NCI-H2196 (cell line): ENCODE results near the gene KMT2C.
"Not testable (repeated sequence)": the region's sequence is repeated elsewhere in the genome, so short reads cannot be mapped to it uniquely, and the experiment has no call there.

Experiments used
- DNase-seq: peaks from one replicate; lab custom pipeline; 2025; ENCODE audit not compliant: unreplicated experiment; lab: John Stamatoyannopoulos, UW

Gene KMT2C

DNA sequence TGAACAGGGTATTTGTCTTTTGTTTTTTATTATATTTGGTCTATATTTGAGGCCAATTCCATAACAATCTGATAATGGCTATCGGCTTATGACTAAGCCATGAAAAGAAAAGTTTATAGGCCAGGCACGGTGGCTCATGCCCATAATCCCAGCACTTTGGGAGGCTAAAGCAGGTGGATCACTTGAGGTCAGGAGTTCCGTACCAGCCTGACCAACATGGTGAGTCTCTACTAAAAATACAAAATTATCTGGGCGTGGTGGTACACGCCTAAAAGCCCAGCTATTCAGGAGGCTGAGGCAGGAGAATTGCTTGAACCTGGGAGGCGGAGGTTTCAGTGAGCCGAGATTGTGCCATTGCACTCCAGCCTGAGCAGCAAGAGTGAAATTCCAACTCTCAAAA is 227.0 kb downstream of the KMT2C start:
- DNase-seq = not testable (repeated sequence)

DNA sequence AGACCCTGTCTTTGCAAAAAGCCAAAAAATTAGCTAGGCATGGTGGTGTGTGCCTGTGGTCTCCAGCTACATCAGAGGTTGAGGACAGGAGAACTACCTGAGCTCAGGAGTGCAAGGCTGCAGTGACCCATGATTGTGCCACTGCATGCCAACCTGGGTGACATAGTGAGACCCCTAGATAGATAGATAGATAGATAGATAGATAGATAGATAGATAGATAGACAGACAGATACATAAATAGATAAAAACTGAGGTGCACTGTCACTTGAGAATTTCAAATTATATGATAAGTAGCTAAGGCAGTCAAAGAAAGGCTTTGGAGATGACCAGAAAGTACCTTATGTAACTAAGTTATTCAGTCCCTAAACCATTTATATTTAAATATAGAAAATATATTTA is 231.4 kb downstream of the KMT2C start:
- DNase-seq = not testable (repeated sequence)

DNA sequence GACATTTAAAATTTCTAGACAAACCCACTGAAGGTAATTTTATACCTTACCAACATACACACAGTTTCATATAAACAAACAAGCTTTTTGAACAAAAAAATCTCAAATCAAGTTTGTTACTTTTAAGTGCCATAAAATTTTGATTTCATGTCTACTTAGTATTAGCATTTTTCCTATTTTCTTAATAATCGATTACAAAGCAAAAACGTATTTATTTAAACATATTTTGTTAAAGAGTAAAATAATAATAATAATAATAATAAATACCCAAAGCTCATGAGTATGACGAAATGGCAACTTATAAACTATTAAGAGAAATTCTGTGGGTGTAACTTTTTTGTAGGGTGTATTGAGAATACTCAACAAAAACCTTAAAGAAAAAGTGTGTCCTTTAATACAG is 232.7 kb downstream of the KMT2C start:
- no peak for DNase-seq

DNA sequence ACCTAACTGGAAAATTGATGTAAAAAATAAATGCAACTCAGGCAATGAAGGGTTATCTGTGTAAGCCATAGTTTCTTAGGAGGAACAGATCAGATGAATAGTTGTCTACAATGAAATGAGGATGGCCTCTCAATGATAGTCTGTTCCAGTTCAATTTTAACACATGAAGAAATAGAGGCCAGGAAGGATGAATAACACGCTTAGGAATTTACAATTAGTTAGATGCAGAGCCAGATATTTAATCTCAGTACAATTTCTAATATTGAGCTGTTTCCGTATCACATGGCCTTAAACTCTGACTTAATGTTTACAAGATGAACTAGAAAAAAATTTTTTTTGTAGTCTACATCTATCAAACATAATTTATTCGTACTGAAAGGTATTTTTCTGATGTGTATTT is 233.7 kb downstream of the KMT2C start:
- no peak for DNase-seq

DNA sequence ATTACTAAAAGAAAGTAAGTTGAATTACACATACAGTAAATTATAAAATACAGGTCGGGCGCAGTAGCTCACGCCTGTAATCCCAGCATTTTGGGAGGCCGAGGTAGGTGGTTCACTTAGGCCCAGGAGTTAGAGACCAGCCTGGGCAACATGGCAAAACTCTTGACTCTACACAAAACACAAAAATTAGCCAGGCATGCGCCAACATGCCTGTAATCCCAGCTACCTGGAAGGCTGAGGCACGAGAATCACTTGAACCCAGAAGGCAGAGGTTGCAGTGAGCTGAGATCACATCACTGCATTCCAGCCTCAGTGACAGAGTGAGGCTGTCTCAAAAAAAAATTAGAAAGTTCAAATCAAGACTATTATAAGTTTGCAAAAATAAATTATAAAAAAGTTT is 235.4 kb downstream of the KMT2C start:
- DNase-seq = no peak

DNA sequence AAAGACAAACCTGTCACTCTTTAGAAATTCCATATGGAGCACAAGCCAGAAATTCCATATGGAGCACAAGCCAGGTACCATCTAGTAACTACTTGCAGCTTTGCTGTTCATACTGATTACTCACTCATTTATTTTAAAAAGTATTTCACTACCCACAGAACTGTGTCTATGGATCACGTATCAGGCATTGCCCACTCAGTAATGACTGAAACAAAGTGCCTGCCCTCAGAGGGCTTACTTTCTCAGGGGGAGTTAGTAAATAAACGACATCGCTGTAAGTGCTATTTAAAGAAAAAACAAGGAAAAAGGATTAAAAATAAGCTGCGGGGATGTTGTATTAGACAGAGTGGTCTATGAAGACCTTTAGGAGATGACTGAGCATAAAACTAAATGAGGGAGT is 239.4 kb downstream of the KMT2C start:
- DNase-seq = no peak

DNA sequence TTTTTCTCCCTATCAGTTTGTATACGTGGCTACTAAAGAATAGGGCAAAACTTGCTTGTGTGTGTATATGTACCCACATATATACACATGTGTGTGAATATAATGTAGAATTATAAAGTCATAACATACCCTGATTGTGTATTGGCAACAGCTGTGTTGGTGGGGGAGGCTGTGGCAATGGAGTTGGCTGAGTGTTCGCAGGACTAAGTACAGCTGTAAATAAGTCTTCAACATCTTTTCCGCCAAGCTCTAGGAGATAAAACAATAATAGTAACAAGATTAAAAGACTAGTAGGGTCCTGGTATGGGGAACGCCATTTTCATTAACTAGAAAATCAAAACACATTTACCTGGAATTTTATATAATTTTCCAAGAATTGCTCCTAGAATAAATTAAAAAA is 241.9 kb downstream of the KMT2C start:
- no peak for DNase-seq

DNA sequence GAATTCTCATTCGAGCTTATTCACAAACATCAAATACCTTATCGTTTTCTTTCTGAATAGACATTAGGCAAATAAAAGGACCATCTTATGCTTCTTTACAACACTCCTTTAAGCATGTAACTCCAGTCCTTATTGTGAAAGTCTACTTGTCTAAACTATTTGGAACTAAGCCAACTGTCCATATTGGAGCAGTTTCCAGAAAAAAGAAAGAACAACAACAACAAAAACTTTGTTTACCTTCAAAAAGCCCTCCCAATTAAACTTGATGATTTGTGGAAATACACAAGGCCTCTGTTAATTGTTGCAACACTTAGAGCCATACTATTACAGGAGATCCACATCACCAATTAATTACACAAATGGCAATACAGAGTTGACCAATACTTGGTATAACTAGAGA is 246.7 kb downstream of the KMT2C start:
- DNase-seq = no peak

DNA sequence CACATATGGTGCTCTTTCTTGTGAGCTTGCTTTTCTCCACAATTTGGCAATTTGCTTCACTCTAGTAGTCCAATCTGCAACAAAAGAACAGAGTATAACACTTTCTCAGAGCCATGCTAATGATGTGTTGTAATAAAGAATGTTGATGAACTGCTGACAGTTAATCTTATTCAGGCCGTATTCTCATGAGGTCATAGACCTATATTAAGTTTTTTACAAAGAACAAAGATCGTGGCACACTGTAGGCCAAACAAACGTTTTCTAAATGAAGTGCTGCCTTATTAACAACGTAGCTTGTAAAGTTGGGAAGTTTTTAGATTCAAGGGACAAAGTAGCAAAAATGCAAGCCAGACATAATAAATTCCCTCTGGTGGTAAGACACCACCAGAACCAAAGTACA is 250.2 kb downstream of the KMT2C start:
- DNase-seq = no peak

DNA sequence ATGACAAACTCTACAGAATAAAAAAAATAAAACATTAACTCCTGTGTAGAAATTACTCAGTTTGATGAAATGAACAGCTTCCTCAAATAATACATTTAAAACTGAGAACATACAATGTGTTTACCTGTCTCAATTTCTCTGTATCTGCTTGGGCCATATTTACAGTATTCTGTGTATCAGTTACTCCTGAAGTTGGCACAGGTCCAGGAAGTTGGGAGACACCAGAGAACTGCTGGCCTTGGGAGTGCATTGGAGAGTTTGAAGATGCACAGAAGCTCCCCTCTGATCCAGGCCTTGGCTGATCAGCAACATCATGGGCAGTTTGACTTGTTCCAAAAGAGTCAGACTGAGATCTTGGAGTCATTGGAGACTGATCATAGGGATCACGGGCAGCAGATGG is 255.2 kb downstream of the KMT2C start:
- DNase-seq = peak; percentile 0

DNA sequence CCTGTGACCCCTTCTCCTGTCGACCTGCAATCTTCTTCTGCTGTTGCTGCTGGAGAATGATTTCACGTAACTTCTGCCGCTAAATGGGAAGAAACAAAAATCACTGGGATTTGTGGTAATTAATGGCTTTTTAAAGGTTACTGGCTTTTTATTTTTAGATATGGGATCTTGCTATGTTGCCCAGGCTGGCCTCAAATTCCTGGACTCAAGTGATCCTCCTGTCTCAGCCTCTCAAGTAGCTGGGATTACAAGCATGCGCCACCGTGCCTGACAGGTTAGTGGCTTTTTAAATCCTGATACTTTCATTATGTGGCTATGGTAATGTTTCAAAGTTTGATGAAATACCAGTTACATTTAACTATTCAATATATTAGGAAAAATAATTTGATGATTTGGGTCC is 255.8 kb downstream of the KMT2C start:
- no peak for DNase-seq

DNA sequence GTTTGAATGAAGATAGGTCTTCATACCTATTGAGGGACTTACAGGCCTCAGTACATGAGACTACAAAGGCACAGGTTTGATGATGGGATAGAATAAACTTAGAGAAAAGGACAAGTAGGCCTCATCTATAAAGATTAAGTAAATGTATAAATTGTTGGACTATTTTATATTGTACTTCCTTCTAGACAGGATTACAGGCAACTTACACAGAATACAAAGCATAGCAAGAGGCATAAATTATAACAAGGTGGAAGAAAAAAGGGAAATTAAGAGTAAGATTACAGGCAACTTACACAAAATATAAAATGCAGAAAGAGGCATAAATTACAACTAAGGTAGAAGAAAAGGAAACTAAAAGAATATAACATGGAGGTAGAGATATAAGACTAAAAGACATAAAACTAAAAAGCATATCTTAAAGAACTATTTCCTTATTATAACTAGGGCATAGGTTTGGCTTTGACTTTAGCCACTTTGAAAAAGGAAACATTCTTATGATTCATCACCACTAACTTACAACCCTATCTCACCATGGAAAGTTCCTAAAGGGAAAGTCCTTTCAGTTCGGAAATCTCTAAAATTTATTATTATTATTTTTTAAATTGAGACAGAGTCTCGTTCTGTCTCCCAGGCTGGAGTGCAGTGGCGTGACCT is 257.3 kb downstream of the KMT2C start:
- DNase-seq = no peak

DNA sequence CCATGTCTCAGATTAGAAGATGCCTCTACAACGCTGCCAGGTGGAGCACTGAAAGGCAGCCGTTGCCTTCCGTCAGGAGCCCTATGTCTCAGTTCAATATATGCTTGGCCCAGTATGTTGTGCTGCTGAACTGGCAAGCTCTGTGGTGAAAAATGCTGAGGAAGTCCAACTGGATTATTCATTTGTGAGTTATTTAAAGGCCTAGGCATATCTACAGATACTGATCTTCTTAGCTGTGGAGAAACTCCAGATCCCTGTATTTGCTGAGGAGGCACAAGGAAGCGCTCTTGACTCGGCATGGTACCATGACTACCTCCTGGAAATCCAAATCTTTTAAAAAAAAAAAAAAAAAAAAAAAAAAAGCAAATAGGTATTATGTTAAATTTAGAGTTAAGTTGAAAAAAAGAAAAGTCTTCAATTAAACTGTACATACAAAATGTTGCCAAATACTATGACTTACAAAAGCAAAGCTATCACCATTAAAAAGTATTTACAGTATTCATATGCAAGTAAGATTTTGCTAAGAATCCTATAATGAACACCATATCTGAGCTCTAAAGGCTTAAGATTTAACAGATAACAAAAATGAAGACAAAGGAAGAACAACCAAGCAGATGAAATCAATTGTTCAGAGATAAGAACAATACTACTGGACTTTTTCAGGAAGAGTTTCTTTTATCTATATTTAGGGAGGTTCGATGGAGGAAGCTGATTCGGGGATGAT is 258.0 kb downstream of the KMT2C start:
- DNase-seq = no peak

DNA sequence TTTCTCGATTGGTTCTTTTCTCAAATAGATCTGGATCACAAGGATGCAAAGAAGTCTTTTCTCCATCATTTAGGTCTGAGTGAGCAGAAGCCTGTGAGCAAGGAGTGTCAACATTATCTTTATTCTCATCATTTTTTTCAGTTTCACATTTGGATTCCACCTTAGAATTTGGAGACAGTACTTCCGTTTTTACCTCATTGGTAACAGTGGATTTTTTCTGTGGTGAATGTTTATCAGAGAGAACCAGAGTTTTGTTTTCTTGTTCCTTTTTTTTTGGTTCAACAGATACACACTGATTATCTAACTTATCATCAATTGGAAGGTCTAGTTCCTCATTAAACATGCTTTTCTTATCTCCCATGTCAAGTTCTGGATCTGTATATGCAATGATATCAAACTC is 259.0 kb downstream of the KMT2C start:
- DNase-seq = no peak

DNA sequence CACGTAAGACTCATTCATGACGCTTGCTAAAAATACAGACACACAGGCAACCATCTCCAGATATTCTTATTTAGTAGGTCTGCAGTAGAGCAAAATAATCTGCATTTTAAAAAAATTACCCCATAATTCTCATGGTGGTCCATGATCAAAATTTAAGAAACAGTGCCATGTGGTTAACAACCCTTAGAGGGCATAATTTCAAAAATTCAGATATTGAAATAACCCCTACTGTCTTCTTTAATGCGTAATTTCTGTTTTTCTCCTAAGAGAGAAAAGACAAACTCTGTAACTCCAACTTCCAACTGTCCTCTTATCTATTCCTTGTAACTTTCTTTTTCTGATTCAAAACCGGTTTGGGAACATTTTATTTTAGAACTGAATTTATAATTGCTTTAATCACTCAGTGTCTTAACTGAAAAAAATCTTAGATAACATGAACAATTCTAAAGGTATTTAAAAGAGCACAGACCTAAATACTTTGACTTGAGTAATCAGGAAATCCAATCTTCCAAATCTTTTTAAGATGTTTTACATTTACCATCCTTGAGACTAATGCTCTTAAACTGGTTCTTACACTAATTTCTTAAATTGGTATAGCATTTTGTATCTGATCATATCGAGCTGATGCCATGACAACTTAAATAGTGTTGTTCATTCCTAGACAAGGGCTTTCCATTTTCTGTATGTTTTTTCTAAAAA is 262.3 kb downstream of the KMT2C start:
- no peak for DNase-seq

DNA sequence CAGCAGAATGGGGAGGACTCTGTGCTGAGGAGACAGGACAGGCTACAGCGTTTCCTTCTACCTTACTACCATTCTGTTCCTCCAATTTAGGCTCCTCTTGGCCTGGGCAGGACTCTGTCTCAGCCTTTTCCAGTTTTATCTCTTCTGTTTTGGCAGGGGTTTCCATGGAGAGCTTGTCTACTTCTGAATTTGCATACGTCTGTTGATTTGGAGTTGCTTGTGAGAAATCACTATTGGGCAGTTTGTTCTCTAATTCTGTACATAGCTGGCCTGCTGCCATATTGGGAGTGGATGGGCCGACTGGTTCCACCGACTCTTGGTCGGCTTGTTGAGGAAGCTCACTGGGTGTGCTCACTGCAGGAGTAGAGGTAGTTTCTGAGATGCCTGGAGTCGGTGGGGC is 273.5 kb downstream of the KMT2C start:
- no peak for DNase-seq

DNA sequence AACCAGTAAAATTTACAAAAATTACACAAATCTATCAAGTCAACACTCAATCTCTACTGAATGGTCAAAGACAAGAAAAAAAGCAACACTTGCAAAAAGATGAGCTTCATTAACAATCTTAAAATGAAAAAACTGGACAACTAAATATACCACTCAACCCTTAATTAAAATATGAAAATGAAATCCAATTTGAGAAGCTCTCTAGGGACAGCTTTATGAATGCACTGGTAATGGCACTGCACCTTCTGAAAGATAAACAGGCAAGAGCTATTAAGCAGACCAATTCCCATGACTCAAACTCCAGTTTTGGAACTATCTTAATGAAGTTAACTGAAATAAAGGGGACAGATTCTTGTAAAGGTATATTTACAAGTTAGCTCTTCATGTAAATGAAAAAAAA is 274.6 kb downstream of the KMT2C start:
- no peak for DNase-seq

DNA sequence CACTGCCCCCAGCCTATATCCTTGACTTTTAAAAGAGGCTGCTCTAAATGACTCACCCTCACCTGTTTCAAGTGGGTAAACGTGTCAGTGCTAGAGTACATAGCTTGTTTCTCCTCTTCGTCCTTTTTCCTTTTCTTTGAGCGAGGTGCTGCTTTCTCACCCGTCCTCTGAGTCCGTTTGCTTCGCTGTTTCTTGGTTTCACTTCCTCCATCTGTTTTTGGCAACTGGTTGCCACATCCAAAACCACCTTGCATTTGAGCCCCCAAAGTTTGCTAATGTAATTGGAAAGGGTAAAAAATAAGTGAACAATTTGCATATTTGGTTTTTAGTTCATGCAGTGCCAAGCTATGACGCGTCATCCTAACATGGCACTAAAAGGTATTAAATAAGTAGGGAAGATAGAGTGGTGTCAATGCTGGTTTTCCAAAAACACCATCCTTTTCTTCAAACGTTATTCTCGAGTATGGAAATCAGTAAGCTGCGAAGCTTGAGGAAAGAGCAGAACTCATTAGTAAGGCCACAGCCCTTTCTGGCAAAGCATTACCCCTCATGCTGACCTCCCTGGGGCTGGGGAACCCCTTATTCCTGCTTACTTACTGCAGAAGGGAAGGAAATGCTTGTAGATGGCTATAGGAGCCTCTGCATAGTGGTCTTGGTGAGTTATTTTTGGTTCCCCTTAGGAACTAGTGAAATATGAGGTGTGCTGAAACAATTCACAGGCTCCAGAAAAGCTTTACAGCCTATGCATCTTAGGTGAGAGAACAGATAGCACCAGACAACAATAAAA is 276.8 kb downstream of the KMT2C start:
- DNase-seq = no peak

DNA sequence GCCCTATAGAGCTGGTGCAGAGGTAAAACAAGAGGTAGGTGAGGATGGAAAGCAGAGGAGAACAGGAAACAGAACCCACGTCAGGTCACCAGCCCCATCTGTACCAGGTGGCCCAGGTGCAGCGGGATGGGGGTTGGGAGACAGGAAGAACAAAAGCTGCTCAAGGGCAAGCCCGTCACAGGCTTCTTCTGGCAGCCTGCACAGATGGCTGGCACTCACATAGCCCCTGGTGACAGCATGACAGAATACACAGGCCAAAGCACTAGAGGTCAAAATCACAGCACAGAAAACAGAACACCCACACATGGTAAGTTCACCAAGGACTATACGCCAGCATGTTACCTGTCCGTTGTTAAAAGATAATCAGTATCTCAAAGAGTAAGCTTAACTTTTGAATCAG is 283.5 kb downstream of the KMT2C start:
- no peak for DNase-seq

DNA sequence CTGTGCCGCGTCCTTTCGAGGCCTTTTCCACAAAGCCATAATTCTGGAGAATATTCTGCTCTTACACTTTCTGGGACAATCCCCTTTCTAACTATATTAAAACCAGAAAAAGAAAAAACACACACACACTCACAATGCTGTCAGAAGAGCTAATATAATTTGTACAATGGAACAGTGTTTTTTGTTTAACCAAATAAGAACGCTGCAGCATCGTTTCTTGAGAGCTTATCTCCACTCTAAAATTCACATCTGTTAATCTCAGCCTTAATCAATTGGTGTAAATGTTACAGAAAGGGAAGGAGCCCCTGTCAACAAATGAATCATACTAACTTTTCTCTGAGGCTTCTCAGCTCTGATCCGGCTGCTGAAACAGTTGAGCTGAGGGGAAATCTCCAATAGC is 286.4 kb downstream of the KMT2C start:
- DNase-seq = no peak

DNA sequence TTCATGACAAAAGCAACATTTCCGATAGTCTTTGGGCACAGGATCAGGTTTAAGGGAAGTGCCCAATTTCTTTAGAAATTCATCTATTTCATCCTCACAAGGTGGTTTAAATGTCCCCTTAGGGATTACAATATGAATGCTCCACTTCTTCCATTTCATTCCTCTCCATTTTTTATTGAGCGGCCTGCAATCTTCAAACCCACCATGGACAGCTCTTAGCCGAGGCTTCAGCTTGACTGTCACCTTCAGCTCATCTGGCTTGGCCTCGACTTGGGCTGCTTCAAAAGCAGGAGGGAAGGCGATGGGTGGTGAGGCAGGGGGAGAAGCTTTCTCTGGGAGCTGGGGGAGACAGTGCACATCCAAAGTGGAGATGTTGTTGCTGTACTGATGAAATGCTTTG is 287.1 kb downstream of the KMT2C start:
- no peak for DNase-seq
